HG02610 (cell line): ENCODE data around the gene GRID1.

Experiments
- ATAC-seq: cut with Tn5 transposase; IDR thresholded peaks from one replicate; pipeline ENCODE4 v1.9.1; 2021; ENCODE audit warnings: mild to moderate bottlenecking, moderate library complexity; ENCODE audit not compliant: unreplicated experiment

Gene GRID1

GRCh38 chr10:86198271-86198670, 168.3 kb downstream of the GRID1 start:
- no peak for ATAC-seq

- no peak for ATAC-seq
Measured at GRCh38 chr10:86197166-86197790, 169.3 kb downstream of the GRID1 start.

GRCh38 chr10:86195521-86196157, 171.0 kb downstream of the GRID1 start:
- no peak for ATAC-seq

GRCh38 chr10:86194684-86195083, 171.9 kb downstream of the GRID1 start:
- ATAC-seq = no peak

- ATAC-seq = no peak
Measured at GRCh38 chr10:86193841-86194240, 172.8 kb downstream of the GRID1 start.

- no peak for ATAC-seq
Measured at GRCh38 chr10:86192691-86193090, 173.9 kb downstream of the GRID1 start.

GRCh38 chr10:86192147-86192546, 174.4 kb downstream of the GRID1 start:
- ATAC-seq = no peak

- ATAC-seq = no peak
Measured at GRCh38 chr10:86191686-86192085, 174.9 kb downstream of the GRID1 start.

- ATAC-seq = no peak
Measured at GRCh38 chr10:86191166-86191565, 175.4 kb downstream of the GRID1 start.

- no peak for ATAC-seq
Measured at GRCh38 chr10:86190291-86190690, 176.3 kb downstream of the GRID1 start.

GRCh38 chr10:86189891-86190290, 176.7 kb downstream of the GRID1 start:
- no peak for ATAC-seq

- ATAC-seq = no peak
Measured at GRCh38 chr10:86188796-86189558, 177.6 kb downstream of the GRID1 start.

- ATAC-seq = no peak
Measured at GRCh38 chr10:86188326-86188725, 178.3 kb downstream of the GRID1 start.

- no peak for ATAC-seq
Measured at GRCh38 chr10:86187499-86188239, 178.9 kb downstream of the GRID1 start.

- ATAC-seq = no peak
Measured at GRCh38 chr10:86186633-86187032, 180.0 kb downstream of the GRID1 start.

GRCh38 chr10:86182595-86182994, 184.0 kb downstream of the GRID1 start:
- ATAC-seq = no peak

GRCh38 chr10:86182150-86182549, 184.4 kb downstream of the GRID1 start:
- no peak for ATAC-seq

- ATAC-seq = no peak
Measured at GRCh38 chr10:86180861-86181260, 185.7 kb downstream of the GRID1 start.

GRCh38 chr10:86179961-86180360, 186.6 kb downstream of the GRID1 start:
- no peak for ATAC-seq

GRCh38 chr10:86179153-86179524, 187.5 kb downstream of the GRID1 start:
- ATAC-seq = no peak

- no peak for ATAC-seq
Measured at GRCh38 chr10:86178401-86179152, 188.0 kb downstream of the GRID1 start.
